ENCODE measurements around the gene ST8SIA4.

GRCh38 chr5:100904259-100904861 lies 1.3 kb upstream of the ST8SIA4 start:
- no peak for TF ChIP-seq CTCF (IDR thresholded peaks at IDR 0.05)
- peak in 1 of 4 donors; percentile 22 for TF ChIP-seq POLR2A (IDR thresholded peaks at IDR 0.05)

Measured in esophagus squamous epithelium (tissue), 4 donors.